HG02623 (cell line): ENCODE measurements around the gene CPA4.

Source experiments
- ATAC-seq: cut with Tn5 transposase; IDR thresholded peaks from one replicate; pipeline ENCODE4 v1.9.1; 2021; ENCODE audit warnings: moderate library complexity; ENCODE audit not compliant: unreplicated experiment

The CPA4 gene

GRCh38 chr7:130342701-130343380 lies 49.9 kb downstream of the CPA4 start:
- no peak for ATAC-seq

DNA sequence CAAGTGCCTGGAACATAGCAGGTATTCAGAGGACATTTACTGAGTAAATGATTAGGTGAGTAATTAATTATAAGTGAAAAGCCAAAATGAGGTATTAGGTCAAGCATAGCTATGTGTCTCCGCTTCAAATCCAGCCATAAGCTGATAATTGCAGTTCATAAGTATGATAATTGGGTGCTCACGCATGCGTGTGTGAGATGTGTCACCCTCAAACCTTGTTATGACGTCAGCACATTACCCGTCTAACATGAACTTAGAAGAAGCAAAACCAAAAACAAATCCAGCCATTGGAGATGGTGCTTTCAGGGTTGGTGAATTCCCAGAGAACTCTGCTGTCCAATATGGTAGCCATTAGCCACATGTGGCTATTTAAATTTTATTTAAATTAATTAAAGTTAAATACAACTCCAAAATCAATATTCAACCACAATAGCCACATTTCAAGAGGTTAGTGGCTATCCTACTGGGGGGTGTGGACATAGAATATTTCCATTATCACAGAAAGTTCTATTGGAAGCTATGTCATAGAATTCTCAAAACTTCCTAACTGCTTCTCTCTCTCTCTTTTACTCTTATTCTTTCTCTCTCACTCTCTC lies 51.4 kb downstream of the CPA4 start, which contains the start of gene CPA5:
CPA5 (plus strand) TSS at position 546 of the 596 bp plus-strand sequence. CDS start 1,670 bp downstream, outside the sequence.
- ATAC-seq = no peak

DNA sequence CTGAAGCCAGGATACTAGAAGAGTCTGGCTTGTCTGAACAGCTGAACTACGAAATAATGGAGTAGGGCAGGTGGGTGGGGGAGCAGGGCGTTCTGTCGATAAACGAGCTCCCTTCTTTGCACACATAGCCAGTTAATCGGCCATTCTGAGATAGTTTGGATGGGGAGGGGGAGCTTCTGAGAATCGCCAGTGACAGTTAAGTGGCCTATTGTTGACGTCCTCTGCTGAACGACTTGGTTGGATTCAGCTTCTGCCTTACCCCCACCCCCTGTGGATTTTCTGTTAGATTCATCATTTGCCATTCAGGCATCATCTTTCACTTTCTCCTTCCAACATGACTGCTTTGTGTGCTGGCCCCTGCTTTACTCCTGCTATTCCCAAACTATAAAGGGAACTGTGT lies 52.2 kb downstream of the CPA4 start:
- no peak for ATAC-seq

- no peak for ATAC-seq
Measured at GRCh38 chr7:130345725-130346124, 52.8 kb downstream of the CPA4 start.

DNA sequence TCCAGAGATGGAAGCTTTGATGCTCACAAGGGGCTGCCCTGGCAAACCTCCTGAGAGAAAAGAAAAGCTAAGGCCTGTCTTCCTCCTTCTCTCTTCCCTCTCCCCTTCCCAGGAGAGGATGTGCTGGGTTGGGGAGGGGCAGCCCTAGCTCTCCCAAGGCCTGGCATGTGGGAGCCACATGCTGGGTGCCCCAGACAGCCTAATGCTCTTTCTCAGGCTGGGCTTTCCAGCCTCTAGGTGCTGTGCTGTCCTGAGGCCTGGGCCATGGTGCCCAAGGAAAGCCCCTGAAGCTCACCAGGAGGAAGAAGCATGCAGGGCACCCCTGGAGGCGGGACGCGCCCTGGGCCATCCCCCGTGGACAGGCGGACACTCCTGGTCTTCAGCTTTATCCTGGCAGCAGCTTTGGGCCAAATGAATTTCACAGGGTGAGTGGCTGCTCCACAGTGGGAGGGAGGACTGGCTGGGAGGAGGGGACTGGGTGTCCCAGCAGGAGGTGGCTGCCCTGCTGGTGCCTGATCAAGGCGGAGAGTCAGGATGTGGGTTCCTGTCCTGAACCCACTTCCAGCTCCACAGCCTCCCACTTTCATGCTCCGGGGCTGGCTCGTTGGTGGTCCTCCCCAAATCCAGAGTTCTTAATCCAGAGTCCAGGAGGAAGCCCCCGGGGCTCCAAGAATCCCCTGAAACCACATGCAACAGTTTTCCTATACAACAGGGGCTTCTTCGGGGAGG lies 53.4 kb downstream of the CPA4 start:
- no peak for ATAC-seq

- ATAC-seq = no peak
Measured at GRCh38 chr7:130346941-130347340, 54.0 kb downstream of the CPA4 start.

DNA sequence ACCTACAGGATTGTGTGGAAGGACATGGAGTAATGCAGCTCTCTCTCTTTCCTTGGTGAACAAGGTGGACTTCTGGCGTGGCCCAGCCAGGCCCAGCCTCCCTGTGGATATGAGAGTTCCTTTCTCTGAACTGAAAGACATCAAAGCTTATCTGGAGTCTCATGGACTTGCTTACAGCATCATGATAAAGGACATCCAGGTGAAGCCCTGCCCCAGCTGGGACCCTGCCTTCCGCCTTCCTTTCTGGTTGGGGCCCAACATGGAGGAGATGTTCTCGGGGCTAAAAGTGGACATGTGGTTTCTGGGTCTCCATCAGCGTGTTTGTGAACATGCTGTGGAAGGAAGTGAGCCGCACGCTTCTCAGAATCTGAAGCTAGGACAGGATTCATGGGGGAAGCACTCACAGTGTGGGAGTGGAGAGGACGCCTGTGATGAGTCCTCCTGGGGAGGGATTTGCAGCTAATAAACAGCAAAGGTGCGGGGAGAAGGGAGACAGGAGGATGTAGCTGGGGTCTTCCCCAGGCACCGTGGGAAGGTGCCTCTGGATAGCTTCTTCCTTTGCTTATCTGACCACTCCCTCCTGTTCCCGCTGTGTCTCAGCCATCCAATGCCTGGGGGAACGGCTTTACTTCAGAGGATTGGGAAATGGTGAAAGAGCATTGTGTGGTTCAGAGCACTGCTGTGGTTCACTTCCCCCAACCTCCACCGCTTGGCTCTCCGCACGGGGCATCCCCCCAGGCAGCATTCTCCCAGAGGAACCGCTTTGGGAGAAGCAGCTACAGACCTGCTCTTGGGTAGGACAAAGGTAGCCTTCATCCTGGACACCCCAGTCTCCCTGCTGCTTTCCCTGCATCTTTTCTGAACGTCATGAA lies 57.2 kb downstream of the CPA4 start:
- ATAC-seq = no peak

GRCh38 chr7:130350945-130351790 lies 58.2 kb downstream of the CPA4 start:
- ATAC-seq = no peak

GRCh38 chr7:130351791-130352090 lies 58.8 kb downstream of the CPA4 start:
- no peak for ATAC-seq

DNA sequence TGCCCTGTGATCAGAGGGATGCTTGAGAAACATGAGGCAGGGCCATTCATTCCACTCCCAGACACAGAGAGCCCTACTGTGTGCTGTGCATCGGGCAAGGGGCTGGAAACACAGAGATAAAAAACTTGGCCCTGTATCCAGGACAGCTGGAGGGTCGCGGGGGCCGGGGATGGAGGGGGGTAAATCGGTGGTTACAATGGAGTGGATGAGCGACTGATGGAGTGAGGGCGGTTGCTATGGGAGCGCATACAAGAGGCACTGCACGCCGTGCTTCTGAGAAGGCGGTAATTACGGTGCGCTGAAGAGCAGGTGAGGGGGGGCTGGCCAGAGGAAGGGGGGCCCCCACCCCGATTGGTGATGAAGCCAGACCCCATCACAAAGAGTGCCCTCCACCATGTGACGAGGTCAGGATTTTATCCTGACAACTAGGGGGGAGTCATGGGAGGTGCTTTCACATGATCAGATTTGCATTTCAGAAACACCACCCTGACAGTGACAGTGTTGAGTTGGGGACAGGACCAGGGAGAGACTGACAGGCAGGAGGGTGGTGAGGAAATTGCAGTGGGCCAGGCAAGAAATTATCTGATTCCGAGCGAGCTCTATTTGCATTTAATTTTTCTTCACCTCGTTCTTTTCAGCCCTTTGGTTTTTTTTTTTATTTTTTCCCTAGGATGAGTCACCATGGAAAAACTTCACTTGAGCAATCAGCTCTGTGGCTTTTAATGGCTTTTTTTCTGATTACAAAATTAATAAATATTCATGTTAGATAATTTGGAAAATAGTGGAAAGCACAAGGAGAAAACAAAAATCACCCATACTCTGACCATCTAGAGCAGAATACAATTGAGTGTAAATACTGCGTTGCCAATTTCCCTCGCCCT lies 59.5 kb downstream of the CPA4 start:
- no peak for ATAC-seq

- ATAC-seq = no peak
Measured at GRCh38 chr7:130353196-130353595, 60.2 kb downstream of the CPA4 start.

- ATAC-seq = no peak
Measured at GRCh38 chr7:130356121-130356875, 63.3 kb downstream of the CPA4 start.

- no peak for ATAC-seq
Measured at GRCh38 chr7:130356876-130357611, 64.1 kb downstream of the CPA4 start.

DNA sequence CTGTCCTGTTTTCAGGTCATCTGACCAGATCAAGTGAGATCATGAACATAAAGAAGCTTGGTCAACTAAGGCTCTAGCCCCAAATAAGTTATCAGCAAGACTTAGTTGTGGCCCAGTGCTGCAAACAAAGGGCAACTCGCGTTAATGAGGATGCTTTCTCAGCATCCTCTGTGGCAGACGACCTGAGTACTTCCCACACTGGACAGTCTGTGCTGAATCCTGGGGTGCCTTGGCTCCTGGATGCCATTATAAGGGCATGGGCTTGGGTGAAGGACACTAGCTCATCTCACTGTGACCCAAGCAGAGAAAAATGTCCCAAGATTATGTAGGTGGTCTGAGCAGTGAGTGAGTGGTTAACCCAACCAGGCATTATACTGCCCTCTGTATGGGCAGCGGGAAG lies 65.5 kb downstream of the CPA4 start:
- no peak for ATAC-seq

DNA sequence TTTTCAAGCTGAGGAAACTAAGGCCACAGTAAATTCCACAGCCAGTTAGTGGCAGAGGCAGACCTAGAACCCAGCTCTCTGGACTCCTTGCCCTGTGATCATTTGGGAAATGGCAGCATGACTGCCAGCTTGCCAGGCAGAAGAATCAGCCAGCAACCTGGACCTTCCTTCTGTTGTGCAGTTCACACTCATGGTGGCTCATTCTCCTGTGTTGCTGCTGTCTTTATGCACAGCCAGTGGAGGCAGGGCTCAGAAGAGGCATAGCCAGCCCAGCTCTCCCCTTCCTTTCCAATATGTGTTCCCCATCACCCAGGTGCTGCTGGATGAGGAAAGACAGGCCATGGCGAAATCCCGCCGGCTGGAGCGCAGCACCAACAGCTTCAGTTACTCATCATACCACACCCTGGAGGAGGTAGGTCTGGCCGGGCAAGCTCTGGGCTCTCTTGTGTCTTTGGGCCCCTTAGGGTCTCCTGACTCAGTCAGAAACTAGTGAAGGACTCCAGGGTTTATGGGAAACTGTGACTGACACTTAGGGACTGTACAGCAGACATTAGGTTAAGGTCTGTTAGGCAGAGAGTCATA lies 66.4 kb downstream of the CPA4 start:
- ATAC-seq = no peak

DNA sequence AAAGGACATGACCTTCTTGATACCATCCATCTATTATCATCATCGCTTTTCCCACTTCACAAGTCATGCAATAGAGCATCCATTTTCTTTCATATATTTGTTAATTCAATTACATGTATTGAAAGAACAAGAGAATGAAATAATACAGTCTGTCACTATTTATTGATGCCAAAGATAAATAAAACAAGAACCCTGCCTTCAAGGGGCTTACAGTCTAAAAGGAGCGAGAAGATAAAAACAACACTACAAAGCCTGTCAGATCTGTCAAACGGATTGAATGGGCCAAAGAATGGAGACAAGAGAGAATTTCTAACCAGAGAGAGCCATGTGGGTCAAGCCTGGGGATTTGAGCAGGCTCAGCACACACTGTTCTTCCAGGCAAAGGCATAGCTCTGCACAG lies 67.6 kb downstream of the CPA4 start:
- ATAC-seq = no peak

GRCh38 chr7:130361681-130362080 lies 68.7 kb downstream of the CPA4 start:
- no peak for ATAC-seq
